Transverse colon (tissue), 4 donors: ENCODE data around the gene PYCR2. TPM values are rescaled to one million over a fixed set of nuclear protein-coding genes. Genes with fewer than 3 reads are reported as not detected.

Source experiments
- DNase-seq: peaks from one replicate; pipeline ENCODE4 v3.0.0-alpha.2; 2019
- H3K27ac ChIP-seq, 4 donors: fragments of 200-600 bp; sonication (generic); 2 replicates each; pipeline ENCODE4 v1.5.1; 2016 to 2018; ENCODE audit warnings: inconsistent platforms in 4 of 4
- H3K27me3 ChIP-seq: fragments of 200-600 bp; sonication (generic); 2 replicates; pipeline ENCODE4 v1.5.1; 2017; ENCODE audit warnings: inconsistent platforms
- H3K36me3 ChIP-seq, 4 donors: fragments of 200-600 bp; sonication (generic); 2 replicates each; pipeline ENCODE4 v1.5.1; 2017 to 2019; ENCODE audit warnings: inconsistent platforms in 4 of 4
- H3K4me1 ChIP-seq, 4 donors: fragments of 200-600 bp; sonication (generic); 2 replicates each; pipeline ENCODE4 v1.5.1; 2017 to 2020; ENCODE audit warnings: inconsistent platforms in 4 of 4
- H3K4me3 ChIP-seq, 4 donors: fragments of 200-600 bp; sonication (generic); 1 replicate in 1 of 4; 2 replicates in 3 of 4; pipeline versions ENCODE4 v1.5.1 to v1.6.1; 2017 to 2019; ENCODE audit warnings: inconsistent platforms in 4 of 4
- H3K9me3 ChIP-seq, 2 donors: fragments of 200-600 bp; sonication (generic); 2 replicates each; pipeline ENCODE4 v1.5.1; 2017 to 2019; ENCODE audit warnings: inconsistent platforms in 2 of 2
- EP300 ChIP-seq: sonication (generic); formaldehyde crosslinking; IDR thresholded peaks from one replicate; pipeline ENCODE4 v1.6.1; 2017; ENCODE audit warnings: antibody characterized with exemption, low read depth
- POLR2A ChIP-seq: fragments of 450-650 bp; IDR thresholded peaks from one replicate; pipeline ENCODE4 v1.6.1; 2016; ENCODE audit warnings: antibody characterized with exemption, mild to moderate bottlenecking, moderate library complexity
- POLR2AphosphoS5 ChIP-seq, 3 donors: sonication (generic); formaldehyde crosslinking; IDR thresholded peaks; one replicate each; pipeline ENCODE4 v1.6.1; 2016; ENCODE audit warnings: antibody characterized with exemption in 3 of 3
- WGBS, 2 donors: methylation state at CpG; one replicate each; pipeline ENCODE4 v1.1.5; 2018; ENCODE audit warnings: low coverage in 1 of 2; 5-methylcytosine and 5-hydroxymethylcytosine counted together
- in situ Hi-C, 4 donors: fragments of 200-750 bp; cut with MboI; loops; one replicate each; pipeline versions ENCODE4 v1.15.0 to v1.15.1; 2017; ENCODE audit warnings: low sequenced_read_pairs in 3 of 4, low pct_ligation_motif_present in 1 of 4, low pct_unique_long_range_greater_than_20kb in 1 of 4
- intact Hi-C: fragments of 100-400 bp; cut with DNase I; formaldehyde crosslinking; loops from one replicate; pipeline ENCODE4 v1.15.1; 2023; ENCODE audit warnings: low total_unique reads
- total RNA-seq, 4 donors: library from RNA; depleted of rRNA; stranded (reverse); fragments of >200 nt; gene quantifications; one replicate each; pipeline ENCODE4 v1.1.0, GENCODE V29; 2016
- TF ChIP-seq, protein P1 (sequence below), 5 experiments: fragments of 200-600 bp in 3 of 5; fragments of 450-650 bp in 2 of 5; sonication (generic) in 3 of 5; IDR thresholded peaks; 1 replicate in 2 of 5; 2 replicates in 3 of 5; pipeline ENCODE4 v1.5.1; 2016 to 2017; ENCODE audit warnings: antibody characterized with exemption in 5 of 5, inconsistent platforms in 3 of 5, mild to moderate bottlenecking in 2 of 5, moderate library complexity in 1 of 5

The PYCR2 gene
- total RNA-seq, 4 donors from 2014 or later: 26.5 to 40.6 (median 32.2) TPM

DNA sequence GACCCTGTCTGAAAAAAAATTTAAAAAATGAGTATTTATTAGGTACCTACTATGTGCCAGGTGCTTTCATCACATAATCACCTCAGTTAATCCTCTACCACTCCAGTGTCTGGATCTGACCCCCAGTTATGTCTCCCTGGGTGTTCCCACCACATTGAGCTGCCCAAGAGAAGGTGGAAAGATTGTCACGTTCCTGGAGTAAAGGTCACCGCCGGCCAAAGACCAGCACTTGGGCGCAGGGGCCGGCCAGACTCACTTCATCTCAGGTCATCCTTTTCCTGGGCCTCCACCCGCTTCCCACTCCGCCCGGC, 714 bp downstream of the PYCR2 start:
- TF ChIP-seq EP300 (no peak), POLR2AphosphoS5 (IDR thresholded peaks at IDR 0.05) (no peak), POLR2A (no peak)
- TF ChIP-seq, protein P1, sequence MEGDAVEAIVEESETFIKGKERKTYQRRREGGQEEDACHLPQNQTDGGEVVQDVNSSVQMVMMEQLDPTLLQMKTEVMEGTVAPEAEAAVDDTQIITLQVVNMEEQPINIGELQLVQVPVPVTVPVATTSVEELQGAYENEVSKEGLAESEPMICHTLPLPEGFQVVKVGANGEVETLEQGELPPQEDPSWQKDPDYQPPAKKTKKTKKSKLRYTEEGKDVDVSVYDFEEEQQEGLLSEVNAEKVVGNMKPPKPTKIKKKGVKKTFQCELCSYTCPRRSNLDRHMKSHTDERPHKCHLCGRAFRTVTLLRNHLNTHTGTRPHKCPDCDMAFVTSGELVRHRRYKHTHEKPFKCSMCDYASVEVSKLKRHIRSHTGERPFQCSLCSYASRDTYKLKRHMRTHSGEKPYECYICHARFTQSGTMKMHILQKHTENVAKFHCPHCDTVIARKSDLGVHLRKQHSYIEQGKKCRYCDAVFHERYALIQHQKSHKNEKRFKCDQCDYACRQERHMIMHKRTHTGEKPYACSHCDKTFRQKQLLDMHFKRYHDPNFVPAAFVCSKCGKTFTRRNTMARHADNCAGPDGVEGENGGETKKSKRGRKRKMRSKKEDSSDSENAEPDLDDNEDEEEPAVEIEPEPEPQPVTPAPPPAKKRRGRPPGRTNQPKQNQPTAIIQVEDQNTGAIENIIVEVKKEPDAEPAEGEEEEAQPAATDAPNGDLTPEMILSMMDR (IDR thresholded peaks at IDR 0.05): no peak
- Histone ChIP-seq H3K36me3 (no peaks in the 10 kb centered on the region), H3K4me3 (peak overlapping the region; percentile 63 to 91 (median 86)), H3K9me3 (no peaks in the 10 kb centered on the region), H3K4me1 (peaks cover 9 to 32% (median 26%) of the 10 kb centered on the region in 4 donors), H3K27ac (peak overlapping the region; percentile 91 to 98 (median 94)), H3K27me3 (no peaks in the 10 kb centered on the region)
- in situ Hi-C loops (loop anchor here in 2 of 4 donors (25.0 kb wide), 2 partner anchors 136 to 436 kb away; partner anchors contain the start of gene SRP9 (in 1 of the 2)), intact Hi-C loops (no loop called here)
- WGBS, 2 donors: 0% methylated on average over 8 of the region's 8 CpGs; no CpG with 5 or more reads in 1 of the 2 donors
- DNase-seq: peak; percentile 44

DNA sequence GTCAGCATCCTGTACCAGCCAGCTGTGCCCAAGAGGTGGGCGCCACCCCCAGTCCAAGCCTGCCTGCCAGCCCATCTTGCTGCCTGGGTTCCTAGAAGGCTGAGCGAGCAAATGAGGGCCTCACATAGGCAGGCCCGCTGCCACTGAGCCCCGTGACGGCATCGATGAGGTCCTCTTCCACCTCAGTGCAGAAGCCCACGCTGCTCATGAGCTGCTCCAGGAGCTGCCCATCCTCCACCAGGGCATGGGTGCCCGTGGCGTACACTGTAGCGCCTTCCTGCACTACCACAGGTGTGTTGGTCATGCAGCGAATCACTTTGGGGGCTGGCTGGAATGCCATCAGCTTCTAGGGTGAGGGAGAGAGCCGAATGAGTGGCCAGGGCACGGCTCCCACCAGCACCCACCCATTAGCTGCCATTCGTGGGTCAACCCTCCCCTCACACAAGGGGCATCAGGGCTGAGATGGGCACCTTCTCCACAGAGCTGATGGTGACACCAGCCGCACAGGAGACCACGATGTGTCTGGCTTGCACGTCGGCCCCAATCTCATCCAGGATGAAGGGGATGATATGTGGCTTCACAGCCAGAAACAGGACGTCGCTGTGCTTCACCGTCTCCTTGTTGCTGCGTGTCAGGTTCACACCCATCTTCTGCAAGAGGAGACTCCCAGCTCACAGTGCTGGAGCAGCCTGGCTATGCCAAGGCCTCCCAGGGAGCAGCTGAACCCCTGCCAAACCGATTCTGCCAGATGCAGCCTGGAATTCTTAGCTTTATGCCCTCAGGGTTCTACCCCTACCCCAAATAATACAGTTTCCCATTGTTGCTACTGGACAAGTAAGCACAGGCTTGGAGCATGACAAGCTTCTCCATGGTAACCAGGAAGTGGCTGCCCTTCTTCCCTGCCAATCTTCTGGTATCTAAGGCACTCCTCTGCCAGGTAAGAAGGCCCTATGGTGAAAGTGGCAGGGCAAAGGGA, 2.0 kb downstream of the PYCR2 start:
- Histone ChIP-seq H3K4me1 (peaks cover 9 to 32% (median 26%) of the 10 kb centered on the region in 4 donors), H3K27me3 (no peaks in the 10 kb centered on the region), H3K36me3 (no peaks in the 10 kb centered on the region), H3K27ac (peak overlapping the region in 1 of 4 donors; percentile 94), H3K9me3 (no peaks in the 10 kb centered on the region), H3K4me3 (no peak overlapping the region)
- in situ Hi-C loops (loop anchor here in 2 of 4 donors (25.0 kb wide), 2 partner anchors 135 to 435 kb away; partner anchors contain the start of gene SRP9 (in 1 of the 2)), intact Hi-C loops (no loop called here)
- WGBS, 2 donors: 92% methylated on average over 23 of the region's 23 CpGs; no CpG with 5 or more reads in 1 of the 2 donors
- no peak for DNase-seq
- TF ChIP-seq EP300: no peak
- TF ChIP-seq, protein P1 (IDR thresholded peaks at IDR 0.05): no peak
- no peak for TF ChIP-seq POLR2AphosphoS5 (IDR thresholded peaks at IDR 0.05)
- TF ChIP-seq POLR2A: no peak

GRCh38 chr1:225919906-225920305, 4.1 kb downstream of the PYCR2 start:
- TF ChIP-seq, protein P1 (IDR thresholded peaks at IDR 0.05): no peak
- no peak for TF ChIP-seq POLR2A
- no peak for TF ChIP-seq EP300
- TF ChIP-seq POLR2AphosphoS5 (IDR thresholded peaks at IDR 0.05): no peak
- in situ Hi-C loops (loop anchor here in 2 of 4 donors (10.0 to 25.0 kb wide), 3 partner anchors 133 to 433 kb away; partner anchors contain the start of gene SRP9 (in 2 of the 2)), intact Hi-C loops (loop anchor here (10.0 kb wide), 1 partner anchor 145 kb away; the partner anchor contains the start of gene SRP9)
- 23 to 36% methylated on average over 2 to 5 of the region's 5 CpGs for WGBS, 2 donors
- H3K4me3 ChIP-seq: no peak overlapping the region
- no peaks in the 10 kb centered on the region for H3K27me3 ChIP-seq
- peak overlapping the region in 3 of 4 donors; percentile 42 to 54 (median 44) for H3K27ac ChIP-seq
- peak; percentile 66 for DNase-seq
- H3K36me3 ChIP-seq: no peaks in the 10 kb centered on the region
- peaks cover 9 to 29% (median 24%) of the 10 kb centered on the region in 4 donors for H3K4me1 ChIP-seq
- H3K9me3 ChIP-seq: no peaks in the 10 kb centered on the region

- Histone ChIP-seq H3K27me3 (no peaks in the 10 kb centered on the region), H3K9me3 (no peaks in the 10 kb centered on the region), H3K4me3 (no peak overlapping the region), H3K4me1 (peaks cover 8 to 24% (median 17%) of the 10 kb centered on the region in 4 donors), H3K36me3 (no peaks in the 10 kb centered on the region), H3K27ac (no peak overlapping the region)
- in situ Hi-C loops: loop anchor here in 2 of 4 donors (10.0 to 25.0 kb wide), 3 partner anchors 131 to 431 kb away; partner anchors contain the start of gene SRP9 (in 2 of the 2)
- no peak for DNase-seq
- TF ChIP-seq POLR2A (no peak), POLR2AphosphoS5 (IDR thresholded peaks at IDR 0.05) (no peak), EP300 (no peak)
- TF ChIP-seq, protein P1 (IDR thresholded peaks at IDR 0.05): no peak
- 81 to 94% methylated on average over 4 of the region's 4 CpGs for WGBS, 2 donors
- intact Hi-C loops: loop anchor here (10.0 kb wide), 1 partner anchor 143 kb away; the partner anchor contains the start of gene SRP9
These were observed 5.8 kb downstream of the PYCR2 start for GRCh38 chr1:225918280-225918679.
